CD4-positive, alpha-beta T cell treated with Interleukin-6 for 4 hours (primary cell): ENCODE measurements around the gene ELMOD1.
A peak's percentile ranks its signal among the peaks of the same experiment; 100 is the strongest.
"Not testable (repeated sequence)": the region's sequence is repeated elsewhere in the genome, so short reads cannot be mapped to it uniquely, and the experiment has no call there.

Experiments
- DNase-seq: peaks from one replicate; pipeline ENCODE4 v3.0.0-alpha.2; 2020; ENCODE audit warnings: mixed read lengths

The ELMOD1 gene

DNA sequence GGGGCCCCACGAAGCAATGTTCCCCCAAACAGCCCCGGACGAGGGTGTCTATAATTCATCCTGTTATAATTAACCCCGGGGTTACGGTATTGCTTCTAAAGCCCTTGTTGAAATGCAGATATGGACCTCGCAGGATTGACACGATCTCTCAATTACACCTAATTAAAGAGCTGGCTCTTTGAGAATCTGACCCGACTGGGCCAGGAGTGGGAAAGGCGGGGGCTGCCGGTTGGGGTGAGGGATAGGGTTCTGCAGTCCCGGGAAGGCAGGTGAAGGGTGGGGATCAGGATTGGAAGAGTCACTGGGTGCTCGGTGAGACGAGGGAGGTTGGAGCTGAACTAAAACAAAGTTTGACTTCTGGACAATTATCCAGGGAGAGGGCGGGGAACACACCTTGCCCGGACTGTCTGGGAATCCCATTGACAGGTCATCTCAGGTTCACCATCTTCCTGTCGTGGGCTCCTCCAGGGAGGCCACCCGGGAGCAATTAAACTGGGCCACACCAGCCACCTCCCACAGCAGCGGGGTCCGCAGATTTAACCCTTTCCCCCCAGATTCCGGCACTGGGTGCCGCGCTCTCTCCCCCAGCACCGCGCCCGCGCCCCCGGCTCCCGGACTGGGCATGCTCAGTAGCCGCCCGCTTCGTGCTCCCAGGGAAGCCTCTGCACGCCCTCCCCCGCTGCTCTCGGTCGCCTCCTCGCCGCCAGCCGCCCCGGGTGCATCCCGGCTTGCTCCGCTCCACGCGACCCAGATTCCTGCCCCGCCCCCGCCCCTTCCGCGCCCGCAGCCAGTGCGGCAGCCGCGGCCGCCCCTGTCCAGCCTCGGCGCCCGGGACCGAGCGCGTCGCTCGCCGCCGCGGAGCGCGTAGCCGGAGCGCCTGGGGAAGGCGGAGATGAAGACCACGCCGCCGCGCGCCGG is at the start of gene ELMOD1:
Gene ELMOD1, plus strand, starts transcription at position 688 of the 918 bp plus-strand sequence. CDS start 27,043 bp downstream, outside the sequence.
- peak; percentile 39 for DNase-seq

- no peak for DNase-seq
Observed at GRCh38 chr11:107545101-107545514, 45.8 kb upstream of the ELMOD1 start.

DNA sequence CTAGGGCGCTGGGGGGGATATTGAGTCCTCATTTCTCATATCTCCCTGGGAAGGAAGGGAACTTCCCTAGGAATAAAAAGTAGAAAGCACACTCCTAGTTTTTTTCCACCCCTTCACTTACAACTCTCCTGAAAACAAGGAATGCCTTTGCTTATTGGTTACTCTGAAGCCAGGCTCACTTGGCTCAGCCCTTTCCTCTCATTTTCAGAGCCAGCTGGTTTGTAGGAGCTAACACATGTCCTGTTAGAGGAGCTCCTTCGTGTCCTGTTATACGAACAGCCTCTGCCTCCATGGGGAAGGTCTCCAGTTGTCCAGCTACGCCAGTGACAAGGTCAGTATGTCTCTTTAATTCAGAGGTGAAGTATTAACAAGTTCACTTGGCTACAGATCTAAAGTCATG is 43.0 kb upstream of the ELMOD1 start:
- DNase-seq: no peak

GRCh38 chr11:107549253-107549953 is 41.5 kb upstream of the ELMOD1 start:
- peak; percentile 34 for DNase-seq

DNA sequence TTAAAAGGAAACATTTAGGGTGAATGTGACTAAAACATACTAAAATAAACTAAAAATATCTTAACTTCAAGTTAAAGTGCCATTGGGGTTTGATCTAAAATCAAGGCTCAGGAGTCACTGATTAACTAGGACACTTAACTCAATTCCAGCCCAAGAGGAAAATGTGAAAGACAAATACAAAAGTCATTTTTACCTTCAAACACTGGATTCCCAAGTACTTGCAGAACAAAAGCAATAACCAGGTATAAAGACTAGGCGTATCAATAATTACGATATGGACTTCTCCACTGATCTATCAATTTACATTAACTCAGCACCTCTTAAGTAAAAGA is 41.0 kb upstream of the ELMOD1 start:
- DNase-seq: no peak

DNA sequence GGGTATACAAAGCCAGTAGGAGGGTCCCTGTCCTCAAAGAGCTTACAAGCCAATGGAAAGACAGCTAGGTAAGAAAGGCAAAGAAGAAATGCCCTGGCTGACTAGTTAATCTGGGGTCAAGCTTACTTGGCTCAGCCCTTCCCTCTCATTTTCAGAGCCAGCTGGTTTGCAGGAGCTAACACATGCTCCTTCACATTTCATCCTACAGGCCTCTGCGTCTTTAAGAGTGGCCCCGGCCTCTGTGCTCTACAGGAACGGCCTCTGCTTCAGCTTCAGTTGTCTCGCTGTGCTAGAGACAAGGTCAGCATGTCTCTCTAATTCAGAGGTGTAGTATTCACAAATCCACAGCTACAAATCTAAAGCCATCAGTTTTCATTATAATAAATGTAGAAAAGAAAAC is 40.6 kb upstream of the ELMOD1 start:
- no peak for DNase-seq

- no peak for DNase-seq
Observed at GRCh38 chr11:107561688-107562087, 29.3 kb upstream of the ELMOD1 start.

GRCh38 chr11:107562647-107563208 is 28.2 kb upstream of the ELMOD1 start:
- no peak for DNase-seq

- DNase-seq: peak; percentile 54
Observed at GRCh38 chr11:107563702-107564101, 27.2 kb upstream of the ELMOD1 start.

- no peak for DNase-seq
Observed at GRCh38 chr11:107564877-107565218, 26.1 kb upstream of the ELMOD1 start.

DNA sequence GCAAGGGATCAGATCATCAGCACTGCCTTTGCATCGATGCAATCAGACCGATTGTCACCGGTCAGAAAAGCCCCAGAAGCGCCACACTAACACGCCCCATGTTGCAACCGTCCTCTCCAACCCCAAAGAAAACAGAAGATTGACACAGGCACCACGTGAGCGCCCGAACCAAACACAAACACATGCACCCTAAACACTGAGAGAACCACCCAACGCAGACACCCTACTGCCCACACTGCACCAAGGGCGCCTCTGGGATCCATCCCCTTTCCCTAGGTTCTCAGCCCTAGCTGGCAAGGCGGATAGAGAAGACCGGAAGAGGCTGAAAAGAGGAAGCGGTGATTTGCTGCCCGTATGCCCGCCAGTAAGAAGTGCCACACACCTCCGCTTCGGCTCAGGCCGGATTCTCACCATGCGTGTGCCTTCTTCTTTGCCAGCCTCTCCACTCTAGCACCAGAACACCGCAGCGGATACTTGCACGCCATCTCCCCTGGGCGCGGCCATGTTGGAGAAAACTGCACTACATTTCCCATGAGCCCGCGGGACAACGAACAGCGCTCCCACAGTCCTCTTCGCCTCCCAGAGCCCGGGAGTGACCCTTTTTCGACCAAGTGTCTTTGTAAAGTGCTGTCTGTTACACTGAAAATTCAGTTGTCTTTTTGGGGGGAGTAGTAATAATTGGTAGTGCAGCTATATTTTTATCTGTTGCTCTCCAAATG is 25.6 kb upstream of the ELMOD1 start, which contains the start of gene ALKBH8:
Gene ALKBH8, minus strand, starts transcription at position 517 of the 719 bp plus-strand sequence. CDS start 4,842 bp downstream, outside the sequence.
- peak; percentile 78 for DNase-seq

DNA sequence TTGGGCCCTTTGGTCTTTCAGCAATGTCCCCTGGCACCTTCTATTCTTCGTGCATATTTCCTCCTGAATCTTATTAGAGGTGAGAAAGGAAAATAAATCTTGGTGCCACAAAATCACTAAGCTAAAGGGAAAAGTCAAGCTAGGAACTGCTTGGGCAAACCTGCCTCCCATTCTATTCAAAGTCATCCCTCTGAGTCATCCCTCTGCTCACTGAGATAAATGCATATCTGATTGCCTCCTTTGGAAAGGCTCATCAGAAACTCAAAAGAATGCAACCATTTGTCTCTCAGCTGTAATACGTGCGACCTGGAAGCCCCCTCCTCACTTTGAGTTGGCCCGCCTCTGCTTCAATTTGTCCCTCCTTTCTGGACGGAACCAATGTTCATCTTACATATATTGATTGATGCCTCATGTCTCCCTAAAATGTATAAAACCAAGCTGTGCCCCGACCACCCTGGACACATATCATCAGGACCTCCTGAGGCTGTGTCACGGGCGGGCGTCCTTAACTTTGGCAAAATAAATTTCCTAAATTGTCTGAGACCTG is 24.9 kb upstream of the ELMOD1 start:
- DNase-seq: not testable (repeated sequence)

DNA sequence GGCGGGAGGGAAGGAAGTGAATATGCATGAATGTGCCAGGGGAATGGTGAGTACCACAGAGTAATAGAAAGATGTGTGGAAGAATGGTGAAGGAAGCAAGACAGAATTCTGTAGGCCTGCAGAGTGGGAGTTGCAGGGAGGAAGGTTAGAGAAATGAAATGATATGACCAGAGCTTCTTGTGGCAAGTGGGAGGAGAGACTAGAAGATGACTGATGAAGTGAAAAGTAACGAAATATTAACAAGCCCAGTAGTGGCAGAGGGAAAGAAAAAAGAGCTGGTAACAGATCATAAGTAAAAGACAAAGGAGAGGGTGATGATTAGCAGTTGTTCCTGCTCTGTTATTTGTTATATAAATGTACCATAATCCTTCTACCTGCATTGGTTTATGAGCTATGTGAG is 24.4 kb upstream of the ELMOD1 start:
- no peak for DNase-seq

GRCh38 chr11:107567739-107568335 is 23.1 kb upstream of the ELMOD1 start:
- no peak for DNase-seq

- DNase-seq: no peak
Observed at GRCh38 chr11:107570015-107570414, 20.9 kb upstream of the ELMOD1 start.

DNA sequence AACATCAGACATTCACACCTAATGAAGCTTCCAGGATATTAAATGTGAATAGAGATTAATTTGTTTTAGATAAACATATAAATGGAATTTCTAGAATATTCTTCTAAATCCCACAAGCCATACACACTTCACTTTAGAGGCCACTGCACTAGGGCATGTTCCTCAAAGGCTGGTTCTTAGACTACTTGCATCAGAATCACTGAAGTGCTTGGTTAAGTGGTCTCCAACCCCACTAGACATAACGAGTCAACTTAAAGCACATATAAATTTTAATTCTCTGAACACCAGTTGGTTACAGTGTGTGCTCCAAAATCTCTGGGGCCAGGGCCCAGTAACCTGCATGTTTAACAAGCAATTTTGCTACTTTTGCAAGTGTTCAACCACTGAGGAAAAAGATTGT is 17.5 kb upstream of the ELMOD1 start:
- no peak for DNase-seq

DNA sequence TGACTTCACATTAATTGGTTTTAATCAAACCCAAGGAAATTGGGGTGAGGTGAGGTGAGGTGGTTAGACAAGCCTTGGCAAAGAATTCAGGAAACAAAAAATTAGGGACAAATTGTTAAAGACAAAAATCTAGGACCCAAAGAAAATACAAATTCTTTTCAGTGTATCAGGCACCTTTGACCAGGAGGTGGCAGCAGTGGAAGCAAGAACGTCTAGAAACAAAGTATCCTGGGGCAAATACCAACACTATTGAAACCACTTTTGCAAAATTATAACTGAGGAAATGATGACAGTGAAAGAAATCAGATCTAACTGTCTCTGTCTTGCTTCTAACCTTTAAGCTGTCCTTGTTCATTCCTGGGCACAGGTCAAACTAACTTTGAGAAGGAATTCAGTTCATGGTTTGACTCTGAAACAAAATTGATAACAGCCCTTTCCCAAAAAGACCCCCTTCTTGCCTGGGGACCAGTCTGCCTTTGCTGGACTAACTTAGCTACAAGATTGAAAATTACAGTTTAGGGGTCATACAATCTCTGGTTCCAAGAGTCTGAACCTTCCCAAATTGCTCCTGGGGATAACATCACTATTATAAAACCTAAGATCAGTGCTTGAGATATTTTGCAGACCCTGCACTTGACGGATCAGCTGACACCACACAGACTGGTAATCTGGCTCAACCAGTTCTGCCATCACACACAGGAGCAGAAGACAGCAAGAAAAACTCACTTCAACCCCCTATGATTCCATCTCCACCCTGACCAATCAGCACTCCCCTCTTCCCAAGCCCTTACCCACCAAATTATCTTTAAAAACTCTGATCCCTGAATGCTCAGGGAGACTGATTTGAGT is 14.2 kb upstream of the ELMOD1 start:
- DNase-seq: peak; percentile 56

DNA sequence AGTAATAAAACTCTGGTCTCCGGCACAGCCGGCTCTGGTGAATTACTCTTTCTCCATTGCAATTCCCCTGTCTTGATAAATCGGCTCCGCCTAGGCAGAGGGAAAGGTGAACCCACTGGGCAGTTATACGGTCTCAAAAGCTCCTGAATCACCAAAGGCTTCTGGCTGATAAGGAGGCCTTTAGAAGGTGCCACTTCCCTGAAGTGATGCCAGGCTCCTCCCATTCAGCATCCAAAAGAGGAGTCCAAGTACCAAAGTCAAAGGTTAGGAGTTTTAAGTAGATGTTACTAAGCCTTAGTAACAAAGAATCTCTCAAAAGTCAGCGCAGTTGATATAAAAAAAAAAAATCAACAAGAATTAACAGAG is 13.6 kb upstream of the ELMOD1 start:
- DNase-seq: no peak

GRCh38 chr11:107579169-107579568 is 11.8 kb upstream of the ELMOD1 start:
- DNase-seq: not testable (repeated sequence)

- DNase-seq: no peak
Observed at GRCh38 chr11:107581147-107581546, 9.8 kb upstream of the ELMOD1 start.

GRCh38 chr11:107583629-107584195 is 7.2 kb upstream of the ELMOD1 start:
- no peak for DNase-seq
